HEK293 (cell line): ENCODE measurements around the gene FAM32A.

Experiments used
- CTCF ChIP-seq: fragments of 450-650 bp; formaldehyde crosslinking; IDR thresholded peaks from 2 replicates; pipeline ENCODE4 v1.5.1; 2016; ENCODE audit warnings: missing biosample characterization, missing genetic modification characterization
- TSHZ1 ChIP-seq: fragments of 450-650 bp; formaldehyde crosslinking; IDR thresholded peaks from 2 replicates; pipeline ENCODE4 v1.5.1; 2016; ENCODE audit warnings: missing biosample characterization, missing genetic modification characterization, borderline replicate concordance
- ZNF571 ChIP-seq: fragments of 450-650 bp; formaldehyde crosslinking; IDR thresholded peaks from 2 replicates; pipeline ENCODE4 v1.5.0; 2017; ENCODE audit warnings: missing biosample characterization, missing genetic modification characterization

- TF ChIP-seq CTCF (no peak), TSHZ1 (tag by site-specific recombination) (no peak), ZNF571 (tag by site-specific recombination) (no peak)
Measured at GRCh38 chr19:16208064-16208759, 23.0 kb downstream of the FAM32A start.
